Neural progenitor cell (in vitro differentiated cells): Measurements from ENCODE around the gene NECTIN3.
A peak's percentile ranks its signal among the peaks of the same experiment; 100 is the strongest.

Source experiments
- EZH2 ChIP-seq: fragments of 200-600 bp; sonication (generic); IDR thresholded peaks from 2 replicates; pipeline ENCODE4 v1.6.1; 2017; ENCODE audit warnings: antibody characterized with exemption, mild to moderate bottlenecking, moderate library complexity
- EZH2phosphoT487 ChIP-seq: fragments of 200-600 bp; sonication (generic); IDR thresholded peaks from 2 replicates; pipeline ENCODE4 v1.6.1; 2017; ENCODE audit warnings: antibody characterized with exemption
- TF ChIP-seq, protein P1 (sequence below): fragments of 200-600 bp; sonication (generic); IDR thresholded peaks from 2 replicates; pipeline ENCODE4 v1.5.1; 2017; ENCODE audit warnings: antibody characterized with exemption, mild to moderate bottlenecking

DNA sequence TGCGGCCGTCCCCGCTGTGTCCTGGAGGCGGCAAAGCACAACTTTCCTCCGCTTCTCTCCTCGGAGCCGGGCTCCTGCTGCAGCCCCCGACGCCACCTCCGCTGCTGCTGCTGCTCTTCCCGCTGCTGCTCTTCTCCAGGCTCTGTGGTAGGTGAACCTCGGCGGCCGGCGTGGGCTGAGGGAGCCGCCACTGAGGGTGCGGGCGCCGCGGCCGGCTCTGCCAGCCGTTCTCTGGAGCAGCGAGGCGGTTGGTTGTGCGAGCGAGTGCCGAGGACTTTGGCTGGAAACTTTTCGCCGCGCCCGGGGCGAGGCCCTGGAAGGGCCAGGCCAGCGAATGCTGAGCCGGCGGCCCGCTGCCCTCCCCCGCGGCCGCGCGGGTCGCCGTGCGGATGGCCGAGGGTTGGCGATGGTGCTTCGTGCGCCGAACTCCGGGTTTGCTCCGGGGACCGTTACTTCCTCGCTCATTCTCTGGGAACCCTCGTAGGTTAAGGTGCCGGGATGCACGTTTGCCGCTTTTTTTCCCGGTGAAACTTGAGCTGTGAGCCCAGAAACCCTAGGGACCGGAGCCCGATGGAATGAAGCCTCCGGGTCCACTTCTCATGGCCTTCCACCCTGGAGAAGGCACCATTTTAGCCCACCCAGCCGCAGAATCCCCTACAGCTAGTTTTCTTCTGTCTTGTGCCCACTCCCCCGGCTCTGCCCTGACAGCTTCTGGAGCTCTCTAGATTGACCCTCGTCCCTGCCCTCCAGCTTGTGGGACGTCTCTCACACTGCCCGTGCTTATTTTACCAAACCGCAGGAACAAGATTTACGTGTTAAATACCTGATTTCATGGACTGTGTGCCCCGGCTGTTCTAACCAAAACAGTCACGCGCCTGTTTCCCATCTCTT, 660 bp downstream of the NECTIN3 start:
- TF ChIP-seq, protein P1, sequence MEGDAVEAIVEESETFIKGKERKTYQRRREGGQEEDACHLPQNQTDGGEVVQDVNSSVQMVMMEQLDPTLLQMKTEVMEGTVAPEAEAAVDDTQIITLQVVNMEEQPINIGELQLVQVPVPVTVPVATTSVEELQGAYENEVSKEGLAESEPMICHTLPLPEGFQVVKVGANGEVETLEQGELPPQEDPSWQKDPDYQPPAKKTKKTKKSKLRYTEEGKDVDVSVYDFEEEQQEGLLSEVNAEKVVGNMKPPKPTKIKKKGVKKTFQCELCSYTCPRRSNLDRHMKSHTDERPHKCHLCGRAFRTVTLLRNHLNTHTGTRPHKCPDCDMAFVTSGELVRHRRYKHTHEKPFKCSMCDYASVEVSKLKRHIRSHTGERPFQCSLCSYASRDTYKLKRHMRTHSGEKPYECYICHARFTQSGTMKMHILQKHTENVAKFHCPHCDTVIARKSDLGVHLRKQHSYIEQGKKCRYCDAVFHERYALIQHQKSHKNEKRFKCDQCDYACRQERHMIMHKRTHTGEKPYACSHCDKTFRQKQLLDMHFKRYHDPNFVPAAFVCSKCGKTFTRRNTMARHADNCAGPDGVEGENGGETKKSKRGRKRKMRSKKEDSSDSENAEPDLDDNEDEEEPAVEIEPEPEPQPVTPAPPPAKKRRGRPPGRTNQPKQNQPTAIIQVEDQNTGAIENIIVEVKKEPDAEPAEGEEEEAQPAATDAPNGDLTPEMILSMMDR = no peak
- peak; percentile 51 for TF ChIP-seq EZH2
- TF ChIP-seq EZH2phosphoT487 = no peak
